Parietal lobe (tissue), 2 donors: ENCODE measurements around the gene RAP1GAP2. TPM values are rescaled to one million over a fixed set of nuclear protein-coding genes. Genes with fewer than 3 reads are reported as not detected.

Experiments
- small RNA-seq: library from RNA; depleted of rRNA; stranded (forward); fragments of <200 nt; gene quantifications from one replicate; pipeline ENCODE3, GENCODE V24; 2014; ENCODE audit warnings: low replicate concordance
- total RNA-seq: library from RNA; depleted of rRNA; stranded (reverse); fragments of >200 nt; gene quantifications from one replicate; pipeline ENCODE4 v1.2.3, GENCODE V29; 2014

The RAP1GAP2 gene
- 49.1 TPM for total RNA-seq

DNA sequence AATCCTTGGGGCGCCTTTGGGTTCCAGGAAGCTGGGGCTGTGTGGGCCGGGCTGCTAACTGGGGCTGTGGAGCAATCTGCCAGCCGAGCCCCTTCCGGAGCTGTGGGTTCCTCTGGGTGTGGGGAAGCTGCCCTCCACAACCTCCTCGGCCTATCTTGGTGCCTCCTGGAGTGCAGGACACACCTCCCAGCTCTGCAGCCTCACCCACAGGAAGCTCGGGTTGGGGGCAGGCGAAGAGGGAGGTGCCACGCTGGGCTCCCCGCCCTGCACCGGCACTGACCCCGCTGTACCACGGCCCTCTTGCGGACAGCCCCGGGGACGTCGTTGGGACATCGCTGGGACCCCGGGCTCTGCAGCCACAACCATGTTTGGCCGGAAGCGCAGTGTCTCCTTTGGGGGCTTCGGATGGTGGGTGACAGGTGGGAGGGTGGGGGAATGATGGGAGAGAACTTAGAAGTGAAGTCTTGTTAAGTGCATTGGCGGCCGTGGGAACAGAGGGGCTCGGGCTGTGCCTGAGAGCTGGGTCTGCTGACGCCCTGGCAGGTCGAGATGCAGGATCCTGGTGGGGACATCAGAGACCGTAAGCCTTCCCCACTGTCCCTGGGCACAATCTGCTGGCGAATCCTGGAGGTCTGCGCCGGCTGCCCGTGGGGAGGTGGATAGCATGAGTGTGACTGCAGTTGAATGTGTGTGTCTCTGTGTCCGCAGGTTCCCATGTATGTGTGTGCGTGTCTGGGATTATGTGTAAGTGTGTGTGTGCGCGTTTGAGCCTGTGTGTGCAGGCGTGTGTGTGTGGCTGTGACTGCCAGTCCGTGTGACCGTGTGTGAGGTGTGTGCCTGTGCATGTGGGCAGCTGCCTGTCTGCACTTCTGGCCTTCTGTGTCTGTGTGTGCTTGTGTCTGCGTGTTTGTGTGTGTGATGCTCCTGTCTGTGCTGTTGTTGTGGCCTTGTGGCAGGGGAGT, at the start of gene RAP1GAP2:
Gene RAP1GAP2 (plus strand): TSS at position 275 of the 962 bp plus-strand sequence. CDS start 90 bp downstream, at position 365.

DNA sequence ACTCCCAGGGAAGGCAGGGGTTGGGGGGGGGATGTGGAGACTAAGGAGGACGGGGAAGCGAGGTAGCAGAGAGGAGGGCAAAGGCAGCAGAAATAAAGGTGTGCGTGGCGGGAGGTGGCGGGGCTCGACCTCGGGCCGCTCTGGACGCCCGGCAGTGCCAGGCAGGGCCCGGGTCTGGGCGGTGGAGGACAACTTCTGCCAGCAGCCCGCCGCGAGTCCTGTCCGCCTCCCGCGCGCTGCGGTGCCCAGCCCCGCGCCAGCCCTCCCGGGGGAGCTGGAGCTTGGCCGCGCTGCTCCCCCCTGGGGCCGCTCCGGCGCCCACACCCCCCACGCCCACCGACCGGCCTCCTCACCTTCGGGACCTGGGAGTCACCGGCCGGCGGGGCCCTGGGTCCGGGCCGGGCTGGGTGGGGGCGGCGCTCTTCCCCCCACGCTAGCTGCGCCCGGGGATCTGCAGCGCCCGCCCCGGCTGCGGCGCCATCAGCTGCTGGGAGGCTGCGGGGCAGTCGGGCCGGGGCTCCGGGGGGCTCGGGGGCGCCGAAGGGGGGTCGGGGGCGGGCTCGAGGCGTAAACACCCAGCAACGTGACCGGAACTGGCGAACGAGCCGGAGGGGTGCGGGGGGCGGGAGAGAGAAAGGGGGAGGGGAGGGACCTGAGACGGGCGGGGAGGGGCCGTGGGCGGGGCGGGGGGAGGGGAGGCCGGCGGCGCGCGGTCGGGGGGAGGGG, 47.0 kb upstream of the RAP1GAP2 start, which contains the start of gene CCDC92B:
Gene CCDC92B (minus strand): TSS at position 595 of the 726 bp plus-strand sequence. CDS start 14,507 bp downstream, outside the sequence.

DNA sequence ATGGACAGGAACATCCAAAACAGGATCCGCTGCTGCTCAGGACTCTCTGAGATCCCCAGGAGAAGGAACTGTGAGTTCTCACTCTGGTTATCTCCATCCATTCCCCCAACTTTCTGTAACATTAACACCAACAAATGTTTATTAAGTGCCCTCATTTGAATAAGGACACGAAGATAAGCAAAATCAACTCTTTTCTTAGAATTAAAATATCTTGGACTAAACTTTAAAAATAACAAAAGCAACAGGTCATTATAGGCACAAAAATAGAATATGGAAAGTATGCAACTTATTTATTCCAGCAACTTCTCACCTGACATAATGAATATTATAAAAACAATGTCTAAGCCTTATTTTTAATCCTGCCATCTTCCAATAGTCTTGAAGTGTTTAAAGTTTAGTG, 267.3 kb downstream of the RAP1GAP2 start, which contains the start of gene OR1D5:
Gene OR1D5 (minus strand): TSS at position 101 of the 400 bp plus-strand sequence. CDS start 0 bp downstream, at position 101.

Small RNAs within 50 kb of the gene (small RNA-seq; reads per million reads assigned to genes)
- gene MIR1253 (not detected), gene hsa-mir-1253 (not detected)

Other genes with a start within 250 kb of the RAP1GAP2 start
- 424 TPM for gene PAFAH1B1, start 202.8 kb upstream of the RAP1GAP2 start, total RNA-seq
- 42.9 TPM for gene CLUH, start 84.7 kb upstream of the RAP1GAP2 start, total RNA-seq
- gene CCDC92B, start 46.8 kb upstream of the RAP1GAP2 start, total RNA-seq: 2.8 TPM